Fibroblast of lung (primary cell): ENCODE data around the gene MAP2K5.

Source experiments
- CTCF ChIP-seq, 2 donors: IDR thresholded peaks in 1 of 2; conservative IDR thresholded peaks in 1 of 2; 1 replicate in 1 of 2; 2 replicates in 1 of 2; pipeline ENCODE4 v1.5.1; 2011 to 2012; ENCODE audit warnings: low read length in 2 of 2, control low read depth in 1 of 2, inconsistent platforms in 1 of 2, low read depth in 1 of 2, mild to moderate bottlenecking in 1 of 2
- EZH2 ChIP-seq: IDR thresholded peaks from 2 replicates; pipeline ENCODE4 v1.5.1; 2012; ENCODE audit warnings: low read length, control low read depth, mild to moderate bottlenecking; ENCODE audit errors: missing control alignments

DNA sequence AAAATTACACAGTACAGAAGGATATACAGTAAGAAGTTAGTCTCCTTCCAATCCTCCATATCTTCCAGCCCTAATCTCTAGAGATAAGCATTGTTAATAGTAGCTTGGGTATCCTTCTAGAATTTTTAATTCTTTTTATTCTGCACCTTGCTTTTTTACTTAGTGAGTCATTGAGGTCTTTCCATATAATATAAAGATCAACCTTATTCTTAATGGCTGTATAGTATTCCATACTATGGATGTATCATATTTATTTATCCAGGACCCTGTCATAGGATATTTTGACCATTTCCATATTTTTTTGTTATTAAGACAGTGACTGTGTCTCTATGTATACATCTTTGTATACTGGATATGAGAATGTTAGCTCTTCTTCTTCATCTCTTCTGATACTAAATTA is 246.5 kb downstream of the MAP2K5 start:
- TF ChIP-seq CTCF (conservative IDR thresholded peaks at IDR 0.05 in 1 of 2, IDR thresholded peaks at IDR 0.05 in 1 of 2; ENCODE audit: low read depth in 1 of 2, low read length in 2 of 2): no peak
- no peak for TF ChIP-seq EZH2
